H1 (cell line): ENCODE measurements around the gene ATP8B3. TPM values are rescaled to one million over a fixed set of nuclear protein-coding genes. Genes with fewer than 3 reads are reported as not detected.

Source experiments
- CTCF ChIA-PET: fragments of 300-600 bp; sonication (Branson Sonifier 250); formaldehyde crosslinking; loops from one replicate; lab custom pipeline; 2021; ENCODE audit not compliant: partially characterized antibody; lab: Charles Lee
- POLR2A ChIA-PET: fragments of 300-600 bp; sonication (Branson Sonifier 250); formaldehyde crosslinking; loops from one replicate; lab custom pipeline; 2021; ENCODE audit warnings: inconsistent platforms; ENCODE audit not compliant: partially characterized antibody; lab: Charles Lee
- DNase-seq, 2 experiments: peaks; one replicate each; pipeline versions ENCODE4 v3.0.0 to v3.0.0-alpha.2; 2010 to 2022; ENCODE audit warnings: low spot score in 2 of 2, low read depth in 1 of 2, mixed read lengths in 1 of 2
- FAIRE-seq: peaks from 2 replicates; lab custom pipeline; 2011; peaks lifted over from hg19 to GRCh38; lab: Jason Lieb, UNC
- H2AFZ ChIP-seq: 2 replicates; pipeline ENCODE4 v1.8.1; 2012; ENCODE audit warnings: low read length, inconsistent platforms
- H2AK5ac ChIP-seq: 2 replicates; pipeline ENCODE4 v1.6.1; 2013; ENCODE audit warnings: low read depth, low read length
- H2BK120ac ChIP-seq: replicated peaks from 2 replicates; pipeline ENCODE3; 2013; ENCODE audit warnings: low read depth, low read length, inconsistent platforms
- H2BK12ac ChIP-seq: 2 replicates; pipeline ENCODE4 v1.6.1; 2013; ENCODE audit warnings: low read depth, low read length
- H2BK15ac ChIP-seq: 2 replicates; pipeline ENCODE4 v1.6.1; 2013; ENCODE audit warnings: low read length
- H2BK20ac ChIP-seq: 2 replicates; pipeline ENCODE4 v1.6.1; 2013; ENCODE audit warnings: low read length
- H2BK5ac ChIP-seq: 2 replicates; pipeline ENCODE4 v1.6.1; 2013; ENCODE audit warnings: low read depth, low read length
- H3K14ac ChIP-seq: 2 replicates; pipeline ENCODE4 v1.6.1; 2013; ENCODE audit warnings: inconsistent platforms; ENCODE audit not compliant: insufficient read length
- H3K18ac ChIP-seq: 2 replicates; pipeline ENCODE4 v1.6.1; 2013; ENCODE audit warnings: low read length; ENCODE audit errors: extremely low read depth
- H3K23ac ChIP-seq: 2 replicates; pipeline ENCODE4 v1.6.1; 2013; ENCODE audit warnings: inconsistent platforms; ENCODE audit not compliant: insufficient read length
- H3K23me2 ChIP-seq: 2 replicates; pipeline ENCODE4 v1.6.1; 2013; ENCODE audit warnings: low read depth, low read length
- H3K27ac ChIP-seq: 2 replicates; pipeline ENCODE4 v1.6.1; 2011; ENCODE audit warnings: low read depth, low read length, inconsistent platforms
- H3K27me3 ChIP-seq, 4 experiments: replicated peaks in 1 of 4; 1 replicate in 1 of 4; 2 replicates in 3 of 4; pipeline versions ENCODE4 v1.6.1 to v1.8.1; 2011 to 2013; ENCODE audit warnings: low read length in 3 of 4, mild to moderate bottlenecking in 3 of 4, inconsistent platforms in 2 of 4, mixed read lengths in 2 of 4, moderate library complexity in 1 of 4; ENCODE audit not compliant: control insufficient read depth in 3 of 4, insufficient read depth in 3 of 4; ENCODE audit errors: extremely low read depth in 1 of 4
- H3K36me3 ChIP-seq, 4 experiments: 2 replicates each; pipeline versions ENCODE4 v1.6.1 to v1.8.1; 2011 to 2013; ENCODE audit warnings: mild to moderate bottlenecking in 4 of 4, low read length in 3 of 4, moderate library complexity in 2 of 4, control low read depth in 1 of 4, inconsistent platforms in 1 of 4; ENCODE audit not compliant: insufficient read depth in 4 of 4, control insufficient read depth in 2 of 4
- H3K4ac ChIP-seq: replicated peaks from 2 replicates; pipeline ENCODE3; 2013; ENCODE audit warnings: low read length, low read depth, mixed read lengths, inconsistent platforms; ENCODE audit not compliant: insufficient read length
- H3K4me1 ChIP-seq, 4 experiments: replicated peaks in 1 of 4; 1 replicate in 1 of 4; 2 replicates in 3 of 4; pipeline versions ENCODE4 v1.6.1 to v1.8.1; 2011 to 2013; ENCODE audit warnings: low read length in 3 of 4, inconsistent platforms in 2 of 4, mixed read lengths in 1 of 4; ENCODE audit not compliant: insufficient read depth in 4 of 4, control insufficient read depth in 3 of 4
- H3K4me2 ChIP-seq, 2 experiments: 2 replicates each; pipeline versions ENCODE4 v1.6.1 to v1.8.1; 2011 to 2013; ENCODE audit warnings: low read depth in 2 of 2, low read length in 2 of 2, control low read depth in 1 of 2, inconsistent platforms in 1 of 2, mild to moderate bottlenecking in 1 of 2; ENCODE audit not compliant: insufficient read depth in 1 of 2
- H3K4me3 ChIP-seq, 4 experiments: fragments of 200-600, 300-600 bp in 1 of 4; sonication (generic), shearing (Covaris generic), sonication (Bioruptor Twin) in 1 of 4; 2 replicates each; pipeline versions ENCODE4 v1.5.1 to v1.8.1; 2011 to 2016; ENCODE audit warnings: low read length in 4 of 4, low read depth in 3 of 4, control low read depth in 2 of 4, inconsistent platforms in 2 of 4, mild to moderate bottlenecking in 2 of 4, mixed read lengths in 1 of 4, moderate library complexity in 1 of 4; ENCODE audit not compliant: insufficient read depth in 2 of 4; ENCODE audit errors: extremely low read depth in 1 of 4
- H3K56ac ChIP-seq: replicated peaks from 2 replicates; pipeline ENCODE3; 2013; ENCODE audit warnings: low read depth, mild to moderate bottlenecking, mixed read lengths, low read length, inconsistent platforms; ENCODE audit not compliant: insufficient read length
- H3K79me1 ChIP-seq: 2 replicates; pipeline ENCODE4 v1.6.1; 2013; ENCODE audit warnings: low read depth, low read length, control low read depth
- H3K79me2 ChIP-seq, 2 experiments: 2 replicates each; pipeline versions ENCODE4 v1.6.1 to v1.8.1; 2012 to 2013; ENCODE audit warnings: low read length in 2 of 2, mild to moderate bottlenecking in 2 of 2, inconsistent platforms in 1 of 2; ENCODE audit not compliant: insufficient read depth in 2 of 2, control insufficient read depth in 1 of 2
- H3K9ac ChIP-seq, 4 experiments: replicated peaks in 1 of 4; 1 replicate in 1 of 4; 2 replicates in 3 of 4; pipeline versions ENCODE4 v1.6.1 to v1.8.1; 2011 to 2013; ENCODE audit warnings: low read depth in 3 of 4, low read length in 3 of 4, control low read depth in 2 of 4, mild to moderate bottlenecking in 2 of 4, moderate library complexity in 2 of 4, inconsistent platforms in 1 of 4; ENCODE audit errors: extremely low read depth in 1 of 4
- H3K9me3 ChIP-seq, 2 experiments: 2 replicates each; pipeline versions ENCODE4 v1.6.1 to v1.8.1; 2012 to 2013; ENCODE audit warnings: mild to moderate bottlenecking in 2 of 2, moderate library complexity in 2 of 2, control low read depth in 1 of 2, inconsistent platforms in 1 of 2, low read depth in 1 of 2, low read length in 1 of 2, mixed read lengths in 1 of 2; ENCODE audit not compliant: insufficient read depth in 2 of 2
- H4K20me1 ChIP-seq, 2 experiments: replicated peaks in 1 of 2; 2 replicates each; pipeline versions ENCODE3 to v1.8.1; 2011 to 2013; ENCODE audit warnings: inconsistent platforms in 2 of 2, low read length in 2 of 2, mild to moderate bottlenecking in 1 of 2; ENCODE audit not compliant: insufficient read depth in 2 of 2, control insufficient read depth in 1 of 2
- H4K5ac ChIP-seq: 2 replicates; pipeline ENCODE4 v1.6.1; 2013; ENCODE audit warnings: low read length, low read depth, mixed read lengths, inconsistent platforms; ENCODE audit not compliant: insufficient read length
- H4K8ac ChIP-seq: 2 replicates; pipeline ENCODE4 v1.8.0; 2013; ENCODE audit warnings: mild to moderate bottlenecking, moderate library complexity, low read length, inconsistent platforms; ENCODE audit not compliant: insufficient read depth; ENCODE audit errors: extremely low read depth
- H4K91ac ChIP-seq: replicated peaks from 2 replicates; pipeline ENCODE3; 2013; ENCODE audit warnings: low read length, mixed read lengths, inconsistent platforms; ENCODE audit not compliant: insufficient read length
- CEBPB ChIP-seq: IDR thresholded peaks from 2 replicates; pipeline ENCODE4 v1.6.1; 2012; ENCODE audit warnings: low read depth, low read length
- CTBP2 ChIP-seq: IDR thresholded peaks from 2 replicates; pipeline ENCODE4 v1.7.0; 2011; ENCODE audit warnings: borderline replicate concordance, mild to moderate bottlenecking, moderate library complexity, mixed read lengths, low read length; ENCODE audit not compliant: insufficient read depth, insufficient read length
- HDAC6 ChIP-seq: IDR thresholded peaks from one replicate; pipeline ENCODE4 v1.7.1; 2012; ENCODE audit warnings: low read depth, mild to moderate bottlenecking, inconsistent platforms, low read length, moderate library complexity
- KDM5A ChIP-seq: fragments of 200-600 bp; IDR thresholded peaks from 2 replicates; pipeline ENCODE4 v1.7.1; 2012; ENCODE audit warnings: mild to moderate bottlenecking, low read length, inconsistent platforms, mixed read lengths
- POLR2A ChIP-seq, 2 experiments: IDR thresholded peaks; 1 replicate in 1 of 2; 2 replicates in 1 of 2; pipeline ENCODE4 v1.6.1; 2011; ENCODE audit warnings: low read depth in 2 of 2, low read length in 2 of 2, mild to moderate bottlenecking in 2 of 2; ENCODE audit errors: control extremely low read depth in 1 of 2
- SP2 ChIP-seq: IDR thresholded peaks from 2 replicates; pipeline ENCODE4 v1.6.1; 2012; ENCODE audit warnings: mild to moderate bottlenecking, low read length, inconsistent platforms
- SP4 ChIP-seq: IDR thresholded peaks from 2 replicates; pipeline ENCODE4 v1.6.1; 2012; ENCODE audit warnings: low read length, inconsistent platforms
- SRF ChIP-seq: IDR thresholded peaks from 2 replicates; pipeline ENCODE4 v1.6.1; 2011; ENCODE audit warnings: mild to moderate bottlenecking, low read depth, low read length, moderate library complexity
- TEAD4 ChIP-seq: IDR thresholded peaks from 2 replicates; pipeline ENCODE4 v1.6.1; 2012; ENCODE audit warnings: low read depth, low read length, inconsistent platforms, mixed read lengths
- USF2 ChIP-seq: IDR thresholded peaks from 2 replicates; pipeline ENCODE4 v1.6.1; 2011; ENCODE audit warnings: low read length, improper control_type of control experiment
- YY1 ChIP-seq: IDR thresholded peaks from 2 replicates; pipeline ENCODE4 v1.6.1; 2011; ENCODE audit warnings: low read depth, mild to moderate bottlenecking, low read length
- WGBS, 2 experiments: shearing (Covaris generic) in 1 of 2; methylation state at CpG; one replicate each; pipeline versions ENCODE4 v1.1.6 to v1.1.7; 2013 to 2015; ENCODE audit warnings: low lambda C conversion rate in 2 of 2, mixed read lengths in 2 of 2, inconsistent platforms in 1 of 2, low coverage in 1 of 2, missing lambda C conversion rate in 1 of 2; ENCODE audit not compliant: insufficient replicate concordance in 2 of 2, insufficient coverage in 1 of 2, insufficient read length in 1 of 2; ENCODE audit errors: extremely low coverage in 1 of 2, missing lambda C conversion rate in 1 of 2; 5-methylcytosine and 5-hydroxymethylcytosine counted together
- polyA plus RNA-seq, 7 experiments: library from polyadenylated mRNA; depleted of rRNA in 3 of 7; stranded (reverse) in 5 of 7; unstranded in 2 of 7; fragments of >200 nt in 5 of 7; fragments of 200-250 nt in 2 of 7; gene quantifications; 1 replicate in 5 of 7; 2 replicates in 1 of 7; 4 replicates in 1 of 7; pipeline versions ENCODE4 v1.2.1 to v1.2.3, GENCODE V29; 2011 to 2013; ENCODE audit warnings: missing spikeins in 2 of 7, mixed read lengths in 2 of 7
- total RNA-seq: library from RNA; stranded (reverse); fragmentation: NEBNext Ultra II Directional; extraction: Animal tissue kit (Norgen Biotek cat#: 25700); gene quantifications from 2 replicates; pipeline ENCODE4 v1.2.1, GENCODE V29; 2021
- TF ChIP-seq, protein P1 (sequence below): IDR thresholded peaks from 2 replicates; pipeline ENCODE4 v1.6.1; 2012; ENCODE audit warnings: inconsistent platforms

Gene ATP8B3
- total and polyA plus RNA-seq, 2 of the 8 experiments (the other 6 are each of a cell fraction or from before 2014, with no cell fraction given): 4.1 to 9.3 TPM

DNA sequence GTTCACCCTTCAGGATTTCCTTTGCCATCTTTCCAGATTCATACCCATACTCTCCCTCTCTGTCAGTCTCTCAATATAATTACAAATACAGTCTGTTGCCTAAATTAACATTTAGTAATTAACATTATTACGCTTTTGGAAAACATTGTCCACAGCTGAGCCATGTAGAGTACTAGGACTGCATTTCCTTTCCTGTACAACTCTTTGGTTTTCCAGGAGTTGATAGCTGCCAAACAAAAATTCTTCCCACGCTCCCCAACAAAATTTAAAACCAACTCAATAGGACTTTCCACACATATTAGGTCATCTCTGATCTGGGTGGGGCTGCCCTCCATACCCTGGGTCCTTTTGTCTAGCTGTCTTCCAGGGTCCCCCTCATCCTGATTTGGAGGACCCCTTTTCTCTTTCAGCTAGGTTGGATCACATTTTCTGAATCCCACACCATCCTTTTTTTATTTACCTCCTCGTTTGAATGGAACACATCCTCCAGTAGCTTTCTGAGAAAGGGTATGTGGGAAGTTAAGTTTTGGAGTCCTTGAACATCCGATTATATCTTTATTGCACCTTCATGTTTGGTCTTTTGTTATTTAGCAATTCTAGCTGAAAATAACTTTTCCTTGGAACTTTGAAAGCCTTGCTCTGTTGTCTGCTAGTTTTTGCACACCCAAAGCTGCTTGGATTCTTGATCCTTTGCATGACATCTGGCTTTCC is 41.1 kb downstream of the ATP8B3 start:
- Histone ChIP-seq H2BK5ac (no peak overlapping the region), H3K4ac (no peak overlapping the region), H2BK15ac (no peak overlapping the region), H3K27ac (no peak overlapping the region), H4K91ac (no peak overlapping the region), H2BK120ac (no peak overlapping the region), H3K4me3 (no peak overlapping the region), H2AFZ (no peak overlapping the region), H3K4me2 (no peak overlapping the region), H2BK12ac (no peak overlapping the region), H3K18ac (no peak overlapping the region), H3K9ac (no peak overlapping the region), H3K4me1 (peaks cover 0 to 8% (median 3%) of the 10 kb centered on the region in 4 experiments; a peak in 6 of 7 replicates), H3K36me3 (peaks cover 0 to 3% (median 0%) of the 10 kb centered on the region in 4 experiments; a peak in 1 of 8 replicates), H4K20me1 (peaks cover 0 to 3% of the 10 kb centered on the region in 2 experiments), H4K8ac (no peak overlapping the region), H3K79me1 (no peaks in the 10 kb centered on the region), H4K5ac (no peak overlapping the region), H2AK5ac (no peak overlapping the region), H2BK20ac (no peak overlapping the region), H3K9me3 (peaks cover 9 to 16% of the 10 kb centered on the region in 2 experiments; a peak in 3 of 4 replicates), H3K23me2 (peaks cover 13% of the 10 kb centered on the region; the same call in 1 of the 2 replicates), H3K56ac (no peak overlapping the region), H3K27me3 (peaks cover 28 to 68% (median 58%) of the 10 kb centered on the region in 4 experiments), H3K14ac (no peak overlapping the region), H3K23ac (no peak overlapping the region), H3K79me2 (no peaks in the 10 kb centered on the region)
- DNase-seq (no peak), FAIRE-seq (no peak)
- WGBS, 2 experiments: 86% methylated on average over 4 of the region's 4 CpGs; no CpG with 5 or more reads in 1 of the 2 experiments
- ChIA-PET POLR2A (interaction anchor here (1.4 kb wide), 2 partner anchors 10 to 28 kb away, joined by 4 to 5 read pairs; no protein-coding TSS in a partner anchor), CTCF (interaction anchor here (0.6 to 3.3 kb wide), 11 partner anchors 8 to 106 kb away, joined by 3 to 35 read pairs (median 6); no protein-coding TSS in a partner anchor)
- TF ChIP-seq SP4: no peak
- no peak for TF ChIP-seq KDM5A
- TF ChIP-seq CTBP2: no peak
- no peak for TF ChIP-seq USF2
- TF ChIP-seq, protein P1, sequence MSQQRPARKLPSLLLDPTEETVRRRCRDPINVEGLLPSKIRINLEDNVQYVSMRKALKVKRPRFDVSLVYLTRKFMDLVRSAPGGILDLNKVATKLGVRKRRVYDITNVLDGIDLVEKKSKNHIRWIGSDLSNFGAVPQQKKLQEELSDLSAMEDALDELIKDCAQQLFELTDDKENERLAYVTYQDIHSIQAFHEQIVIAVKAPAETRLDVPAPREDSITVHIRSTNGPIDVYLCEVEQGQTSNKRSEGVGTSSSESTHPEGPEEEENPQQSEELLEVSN: no peak
- TF ChIP-seq SRF: peak; percentile 62
- no peak for TF ChIP-seq HDAC6
- no peak for TF ChIP-seq CEBPB
- no peak for TF ChIP-seq YY1
- no peak for TF ChIP-seq SP2
- no peak for TF ChIP-seq POLR2A (IDR thresholded peaks at IDR 0.05; ENCODE audit: control extremely low read depth in 1 of 2, low read depth in 2 of 2, low read length in 2 of 2)
- no peak for TF ChIP-seq TEAD4
